GM21447 (cell line): ENCODE measurements around the gene SETD5.

Experiments
- ATAC-seq: cut with Tn5 transposase; IDR thresholded peaks from one replicate; pipeline ENCODE4 v1.9.1; 2021; ENCODE audit not compliant: unreplicated experiment

SETD5 gene

GRCh38 chr3:9512456-9513045 is 115.1 kb downstream of the SETD5 start:
- ATAC-seq, result no peak

GRCh38 chr3:9514306-9514705 is 116.9 kb downstream of the SETD5 start:
- ATAC-seq, result no peak

GRCh38 chr3:9514956-9515355 is 117.5 kb downstream of the SETD5 start:
- no peak for ATAC-seq

DNA sequence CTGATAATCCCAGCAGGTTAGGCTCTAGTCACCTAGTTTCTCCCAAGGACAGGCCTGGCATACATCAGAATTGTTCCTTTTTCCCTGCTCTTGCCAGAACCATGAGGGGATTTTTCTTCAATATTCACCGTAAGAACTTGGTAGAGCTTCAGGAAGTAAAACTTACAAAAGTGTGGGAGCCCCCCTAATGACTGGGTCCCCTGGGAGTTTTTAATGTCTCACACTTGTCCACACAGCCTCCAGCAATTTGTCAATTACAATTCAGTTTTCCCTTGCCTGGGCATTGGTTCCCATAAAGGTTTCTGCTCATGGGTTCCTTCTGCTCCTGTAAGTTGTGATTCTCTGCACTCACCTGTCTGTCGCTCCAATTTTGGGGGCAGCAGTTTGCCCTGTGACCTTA is 127.7 kb downstream of the SETD5 start:
- no peak for ATAC-seq
